IMR-90 (cell line): ENCODE data around the gene SLC23A2. TPM values are rescaled to one million over a fixed set of nuclear protein-coding genes. Genes with fewer than 3 reads are reported as not detected.

Source experiments
- ATAC-seq: fragments of 200-7000 bp; cut with Tn5 transposase; 2 replicates; pipeline ENCODE4 v1.9.1; 2020; ENCODE audit warnings: low read depth, mild to moderate bottlenecking, moderate library complexity
- BruUV-seq: library from RNA; stranded (reverse); fragments of 400-500 nt; replicated peaks from 2 replicates; lab custom pipeline; 2021; lab: Mats Ljungman, UMichigan
- CTCF ChIA-PET: fragments of 300-600 bp; formaldehyde crosslinking; extraction: SDS; loops from one replicate; lab custom pipeline; 2021; ENCODE audit warnings: antibody characterized with exemption; lab: Yijun Ruan, JAX
- POLR2A ChIA-PET: fragments of 300-600 bp; sonication (Branson Sonifier 250); formaldehyde crosslinking; loops from one replicate; lab custom pipeline; 2022; ENCODE audit warnings: antibody characterized with exemption; ENCODE audit not compliant: unreplicated experiment; lab: Charles Lee
- DNase-seq: peaks from one replicate; pipeline ENCODE4 v3.0.0; 2013
- H2AFZ ChIP-seq: replicated peaks from 2 replicates; pipeline ENCODE3; 2013; ENCODE audit warnings: low read length, mild to moderate bottlenecking; ENCODE audit not compliant: poor library complexity
- H2AK5ac ChIP-seq: 2 replicates; pipeline ENCODE4 v1.6.1; 2013; ENCODE audit warnings: low read depth, low read length, inconsistent platforms
- H2AK9ac ChIP-seq: replicated peaks from 2 replicates; pipeline ENCODE3; 2013; ENCODE audit warnings: mild to moderate bottlenecking, low read depth, low read length, moderate library complexity; ENCODE audit not compliant: poor library complexity
- H2BK120ac ChIP-seq: 2 replicates; pipeline ENCODE4 v1.6.1; 2013; ENCODE audit warnings: low read depth, low read length, inconsistent platforms
- H2BK15ac ChIP-seq: 3 replicates; pipeline ENCODE4 v1.6.1; 2013; ENCODE audit warnings: low read depth, low read length, inconsistent platforms
- H2BK20ac ChIP-seq: 2 replicates; pipeline ENCODE4 v1.6.1; 2013; ENCODE audit warnings: low read depth, mild to moderate bottlenecking, inconsistent platforms, low read length, moderate library complexity
- H2BK5ac ChIP-seq: 2 replicates; pipeline ENCODE4 v1.6.1; 2013; ENCODE audit warnings: mild to moderate bottlenecking, low read depth, low read length, inconsistent platforms; ENCODE audit not compliant: poor library complexity, severe bottlenecking
- H3K14ac ChIP-seq: replicated peaks from 2 replicates; pipeline ENCODE4 v1.6.1; 2013; ENCODE audit warnings: low read depth, low read length, inconsistent platforms
- H3K18ac ChIP-seq: 2 replicates; pipeline ENCODE4 v1.6.1; 2013; ENCODE audit warnings: low read depth, low read length, control low read depth
- H3K23ac ChIP-seq: 2 replicates; pipeline ENCODE4 v1.6.1; 2013; ENCODE audit warnings: low read depth, low read length, inconsistent platforms
- H3K27ac ChIP-seq: 2 replicates; pipeline ENCODE4 v1.5.1; 2013; ENCODE audit warnings: mild to moderate bottlenecking, control low read depth, low read length; ENCODE audit not compliant: insufficient read depth
- H3K27me3 ChIP-seq: 2 replicates; pipeline ENCODE4 v1.6.1; 2013; ENCODE audit warnings: low read length; ENCODE audit not compliant: control insufficient read depth, insufficient read depth
- H3K36me3 ChIP-seq: 2 replicates; pipeline ENCODE4 v1.6.1; 2013; ENCODE audit warnings: low read length, mixed read lengths; ENCODE audit not compliant: control insufficient read depth, insufficient read depth
- H3K4ac ChIP-seq: 2 replicates; pipeline ENCODE4 v1.6.1; 2013; ENCODE audit warnings: low read depth, low read length, inconsistent platforms
- H3K4me1 ChIP-seq: 2 replicates; pipeline ENCODE4 v1.6.1; 2013; ENCODE audit warnings: low read length, mixed read lengths; ENCODE audit not compliant: control insufficient read depth, insufficient read depth
- H3K4me2 ChIP-seq: 2 replicates; pipeline ENCODE4 v1.6.1; 2013; ENCODE audit warnings: low read depth, mild to moderate bottlenecking, control low read depth, low read length, moderate library complexity
- H3K4me3 ChIP-seq: 2 replicates; pipeline ENCODE4 v1.5.1; 2013; ENCODE audit warnings: low read depth, mild to moderate bottlenecking, control low read depth, low read length, moderate library complexity; ENCODE audit not compliant: insufficient read depth
- H3K56ac ChIP-seq: 2 replicates; pipeline ENCODE4 v1.6.1; 2013; ENCODE audit warnings: low read length, inconsistent platforms; ENCODE audit not compliant: insufficient read depth; ENCODE audit errors: extremely low read depth
- H3K79me1 ChIP-seq, 2 experiments: 2 replicates each; pipeline ENCODE4 v1.6.1; 2013; ENCODE audit warnings: low read length in 2 of 2, inconsistent platforms in 1 of 2, low read depth in 1 of 2
- H3K9ac ChIP-seq: 2 replicates; pipeline ENCODE4 v1.6.1; 2013; ENCODE audit warnings: low read depth, low read length, control low read depth
- H3K9me1 ChIP-seq: 2 replicates; pipeline ENCODE4 v1.6.1; 2013; ENCODE audit warnings: low read length, inconsistent platforms; ENCODE audit not compliant: insufficient read depth
- H3K9me3 ChIP-seq: 2 replicates; pipeline ENCODE4 v1.6.1; 2013; ENCODE audit warnings: low read length; ENCODE audit not compliant: control insufficient read depth, insufficient read depth
- H4K20me1 ChIP-seq: 2 replicates; pipeline ENCODE4 v1.6.1; 2013; ENCODE audit warnings: low read length, inconsistent platforms; ENCODE audit not compliant: insufficient read depth
- H4K5ac ChIP-seq: 2 replicates; pipeline ENCODE4 v1.6.1; 2013; ENCODE audit warnings: mild to moderate bottlenecking, low read depth, low read length, control low read depth
- H4K8ac ChIP-seq, 2 experiments: 2 replicates each; pipeline ENCODE4 v1.6.1; 2013; ENCODE audit warnings: low read depth in 2 of 2, low read length in 2 of 2, control low read depth in 1 of 2, inconsistent platforms in 1 of 2
- H4K91ac ChIP-seq: 2 replicates; pipeline ENCODE4 v1.6.1; 2013; ENCODE audit warnings: low read depth, low read length, inconsistent platforms; ENCODE audit not compliant: insufficient read depth
- CHD1 ChIP-seq: IDR thresholded peaks from 2 replicates; pipeline ENCODE4 v1.6.1; 2012; ENCODE audit warnings: low read depth, low read length, improper control_type of control experiment
- CTCF ChIP-seq: conservative IDR thresholded peaks from 2 replicates; pipeline ENCODE4 v1.5.1; 2012; ENCODE audit warnings: mild to moderate bottlenecking, low read depth, low read length, improper control_type of control experiment
- FOS ChIP-seq: fragments of 150-350 bp; IDR thresholded peaks from 2 replicates; pipeline ENCODE4 v1.6.1; 2016; ENCODE audit warnings: low read depth, low read length
- MAZ ChIP-seq: IDR thresholded peaks from 2 replicates; pipeline ENCODE4 v1.6.1; 2012; ENCODE audit warnings: low read depth, mild to moderate bottlenecking, low read length, improper control_type of control experiment, moderate library complexity, borderline replicate concordance
- NFE2L2 ChIP-seq: fragments of 150-350 bp; IDR thresholded peaks from 2 replicates; pipeline ENCODE4 v1.6.1; 2016; ENCODE audit warnings: low read depth, mild to moderate bottlenecking, low read length
- POLR2A ChIP-seq: IDR thresholded peaks from 2 replicates; pipeline ENCODE4 v1.6.1; 2012; ENCODE audit warnings: mild to moderate bottlenecking, low read depth, low read length
- RAD21 ChIP-seq: IDR thresholded peaks from 2 replicates; pipeline ENCODE4 v1.6.1; 2012; ENCODE audit warnings: low read length, improper control_type of control experiment
- RCOR1 ChIP-seq: IDR thresholded peaks from 2 replicates; pipeline ENCODE4 v1.6.1; 2012; ENCODE audit warnings: mild to moderate bottlenecking, low read length, improper control_type of control experiment; ENCODE audit not compliant: insufficient replicate concordance
- SMC3 ChIP-seq: fragments of 150-350 bp; IDR thresholded peaks from 2 replicates; pipeline ENCODE4 v1.6.1; 2016; ENCODE audit warnings: low read depth, mild to moderate bottlenecking, antibody characterized with exemption, low read length, moderate library complexity
- USF2 ChIP-seq: fragments of 150-350 bp; IDR thresholded peaks from 2 replicates; pipeline ENCODE4 v1.6.1; 2017; ENCODE audit warnings: mild to moderate bottlenecking, antibody characterized with exemption, low read length, low read depth
- WGBS, 2 experiments: methylation state at CpG; one replicate each; pipeline versions ENCODE4 v1.1.5 to v1.1.7; 2013; ENCODE audit warnings: missing lambda C conversion rate in 2 of 2; ENCODE audit not compliant: insufficient read length in 1 of 2; ENCODE audit errors: extremely low coverage in 2 of 2; 5-methylcytosine and 5-hydroxymethylcytosine counted together
- dilution Hi-C: fragments of 300-500 bp; cut with HindIII; formaldehyde crosslinking; loops from one replicate; pipeline ENCODE4 v1.14.3; 2018; ENCODE audit warnings: low sequenced_read_pairs; ENCODE audit not compliant: unreplicated experiment
- in situ Hi-C: fragments of 300-500 bp; cut with MboI; formaldehyde crosslinking; loops from 3 replicates; pipeline ENCODE4 v1.14.3; 2019; ENCODE audit warnings: low sequenced_read_pairs, inconsistent platforms, mixed read lengths
- intact Hi-C: fragments of 100-400 bp; cut with micrococcal nuclease; formaldehyde crosslinking; loops from 2 replicates; pipeline ENCODE4 v1.10.0; 2022
- polyA plus RNA-seq, 3 experiments: library from polyadenylated mRNA; depleted of rRNA; stranded (reverse); fragments of >200 nt; gene quantifications; 2 replicates each; pipeline ENCODE4 v1.2.3, GENCODE V29; 2012; ENCODE audit warnings: low replicate concordance in 1 of 3
- total RNA-seq: library from RNA; depleted of rRNA; stranded (reverse); fragments of >200 nt; gene quantifications from 2 replicates; pipeline ENCODE4 v1.2.3, GENCODE V29; 2012

The SLC23A2 gene
- total and polyA plus RNA-seq, 2 of the 4 experiments (the other 2 are of a cell fraction), result 10.2 to 14.4 TPM

DNA sequence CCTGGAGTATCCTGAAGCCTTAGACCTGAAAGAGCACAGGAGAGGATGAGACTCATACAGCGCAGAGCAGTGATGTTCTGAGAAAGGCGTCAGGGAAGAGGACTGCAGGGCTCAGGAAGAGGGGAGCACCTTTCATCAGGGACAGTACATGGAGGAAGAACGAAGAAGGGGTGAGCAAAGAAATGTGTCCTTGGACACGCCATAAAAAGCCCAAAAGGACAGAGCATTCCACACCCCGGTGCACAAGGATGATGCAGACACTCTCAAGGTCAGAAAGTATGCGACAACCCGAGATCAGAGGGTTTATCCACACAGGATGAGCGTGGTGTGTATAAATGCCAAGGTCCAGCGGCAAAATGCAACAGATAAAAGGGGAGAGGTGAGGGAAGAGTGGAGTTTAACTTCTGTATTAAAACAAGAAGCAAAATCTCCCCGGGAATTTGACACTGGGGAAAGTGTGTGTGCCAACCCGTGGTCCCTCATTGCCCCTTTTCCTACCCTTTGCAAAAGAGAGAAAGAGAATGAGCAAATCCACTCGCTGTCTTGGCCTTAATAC, 64.4 kb downstream of the SLC23A2 start:
- Histone ChIP-seq H2BK20ac (peak overlapping the region; percentile 73), H4K5ac (peak overlapping the region; percentile 66), H2BK5ac (no peak overlapping the region), H2AK5ac (peak overlapping the region; percentile 90), H4K91ac (peak overlapping the region; percentile 75), H3K36me3 (no peaks in the 10 kb centered on the region), H3K79me1 (peaks cover 20 to 67% of the 10 kb centered on the region in 2 experiments), H2BK15ac (peak overlapping the region; percentile 88; the same call in 1 of the 3 replicates), H3K4me2 (peak overlapping the region; percentile 18; the same call in 1 of the 2 replicates), H3K27ac (peak overlapping the region; percentile 98; the same call in 1 of the 2 replicates), H2AFZ (no peak overlapping the region), H3K4me1 (peaks cover 36% of the 10 kb centered on the region), H3K18ac (peak overlapping the region; percentile 83), H3K23ac (peak overlapping the region; percentile 47), H4K20me1 (no peaks in the 10 kb centered on the region), H3K9me3 (no peaks in the 10 kb centered on the region), H3K9ac (peak overlapping the region; percentile 13; the same call in 1 of the 2 replicates), H3K14ac (peak overlapping the region; percentile 45), H3K56ac (0 out of 2 replicates have a peak overlapping the region, but pooled peaks have one; percentile 7), H3K9me1 (peaks cover 27% of the 10 kb centered on the region), H2BK120ac (peak overlapping the region; percentile 70), H2AK9ac (peak overlapping the region; percentile 19), H3K4me3 (no peak overlapping the region), H4K8ac (peak overlapping the region; percentile 56 to 59), H3K27me3 (no peaks in the 10 kb centered on the region), H3K4ac (peak overlapping the region; percentile 39)
- dilution Hi-C loops (no loop called here), in situ Hi-C loops (no loop called here), intact Hi-C loops (no loop called here)
- ATAC-seq, result no peak; the same call in 1 of the 2 replicates
- BruUV-seq, result no TSS peak
- POLR2A ChIA-PET, result no interaction called here
- WGBS, 2 experiments, result 88% methylated on average over 4 of the region's 12 CpGs; no CpG with 5 or more reads in 1 of the 2 experiments
- DNase-seq, result no peak
- TF ChIP-seq RCOR1 (no peak), SMC3 (no peak), CTCF (no peak), MAZ (no peak), RAD21 (no peak), CHD1 (no peak), FOS (no peak), NFE2L2 (no peak), POLR2A (no peak), USF2 (no peak)
- CTCF ChIA-PET, result interaction anchor here (0.5 kb wide), 1 partner anchor 193 kb away, joined by 4 read pairs; no protein-coding TSS in a partner anchor
